Heart left ventricle (tissue), 16 donors: Measurements from ENCODE around the gene AFG3L2. TPM values are rescaled to one million over a fixed set of nuclear protein-coding genes. Genes with fewer than 3 reads are reported as not detected.
A peak's percentile ranks its signal among the peaks of the same experiment; 100 is the strongest.

ENCODE experiments used
- ATAC-seq, 4 donors: fragments of 200-7000 bp; cut with Tn5 transposase; one replicate each; pipeline ENCODE4 v1.9.1; 2020 to 2022; ENCODE audit warnings: moderate library complexity in 4 of 4, mild to moderate bottlenecking in 3 of 4, moderate number of reproducible peaks in 1 of 4
- DNase-seq, 5 donors: peaks; one replicate each; pipeline ENCODE4 v3.0.0-alpha.2; 2020
- H3K27ac ChIP-seq, 12 donors: fragments of 200-600 bp; sonication (generic) in 4 of 12; one replicate each; pipeline versions ENCODE4 v1.5.0 to v1.8.0; 2016 to 2022; ENCODE audit warnings: mild to moderate bottlenecking in 2 of 12
- H3K27me3 ChIP-seq, 9 donors: fragments of 200-600 bp; sonication (generic) in 2 of 9; one replicate each; pipeline versions ENCODE4 v1.5.1 to v1.8.0; 2016 to 2022; ENCODE audit warnings: mild to moderate bottlenecking in 3 of 9
- H3K36me3 ChIP-seq, 9 donors: fragments of 200-600 bp; sonication (generic) in 2 of 9; one replicate each; pipeline versions ENCODE4 v1.5.0 to v1.8.0; 2018 to 2022; ENCODE audit warnings: mild to moderate bottlenecking in 2 of 9
- H3K4me1 ChIP-seq, 12 donors: fragments of 200-600 bp; sonication (generic) in 4 of 12; one replicate each; pipeline versions ENCODE4 v1.5.0 to v1.8.0; 2016 to 2022; ENCODE audit warnings: mild to moderate bottlenecking in 3 of 12
- H3K4me3 ChIP-seq, 12 donors: fragments of 200-600 bp; sonication (generic) in 4 of 12; one replicate each; pipeline versions ENCODE4 v1.5.0 to v1.8.0; 2017 to 2022; ENCODE audit warnings: mild to moderate bottlenecking in 9 of 12, moderate library complexity in 4 of 12
- H3K9me3 ChIP-seq, 12 donors: fragments of 200-600 bp; sonication (generic) in 4 of 12; one replicate each; pipeline versions ENCODE4 v1.5.0 to v1.8.0; 2016 to 2022; ENCODE audit warnings: mild to moderate bottlenecking in 1 of 12
- POLR2A ChIP-seq, 2 donors: fragments of 450-650 bp; IDR thresholded peaks; one replicate each; pipeline ENCODE4 v1.6.1; 2017; ENCODE audit warnings: antibody characterized with exemption in 2 of 2, mild to moderate bottlenecking in 2 of 2, moderate library complexity in 2 of 2
- WGBS, 4 donors: extraction: QIAGEN DNeasy Blood & Tissue Kit in 2 of 4; methylation state at CpG; one replicate each; pipeline versions ENCODE4 v1.1.5 to v1.1.7; 2013 to 2018; 5-methylcytosine and 5-hydroxymethylcytosine counted together
- intact Hi-C, 10 donors: fragments of 100-400 bp; cut with DNase I; formaldehyde crosslinking; loops; one replicate each; pipeline versions ENCODE4 v1.11.1 to v1.14.2; 2022
- polyA plus RNA-seq, 2 donors: library from polyadenylated mRNA; stranded (reverse); fragments of 200-250 nt; gene quantifications; one replicate each; pipeline ENCODE4 v1.2.3, GENCODE V29; 2013
- total RNA-seq, 9 donors: library from RNA; depleted of rRNA in 2 of 9; stranded (reverse); fragments of >200 nt in 2 of 9; fragmentation: NEBNext Ultra II Directional in 3 of 9; extraction: Animal tissue kit (Norgen Biotek cat#: 25700) in 3 of 9; gene quantifications; one replicate each; pipeline versions ENCODE4 v1.1.0 to v1.2.4, GENCODE V29; 2016 to 2023
- TF ChIP-seq, protein P1 (sequence below), 12 donors: fragments of 200-600 bp; sonication (generic) in 4 of 12; IDR thresholded peaks; one replicate each; pipeline versions ENCODE4 v1.5.0 to v1.8.0; 2018 to 2022; ENCODE audit warnings: antibody characterized with exemption in 12 of 12, mild to moderate bottlenecking in 5 of 12
- donor health status: ischemic (EF 13 %, LVEDD 7.1; RV severe dilation, severe dysfunction).
- donor health status: healthy with polysubstance abuse.
- donor health status: DM: no; HTN: yes; CAD: no.
- donor health status: DM: no; HTN: no; CAD: no.
- donor health status: ischemic (EF 25% LVEDD 6.9; RV normal size, moderate dysfunction).
- donor health status: ischemic (EF 25% LVEDD 5.7; RV mildly dilated, moderate dysfunction).
- donor health status: healthy.
- donor health status: DM: yes; HTN: yes; CAD: no.
- donor health status: ischemic (EF 35%, LVEDD 5.7; RV mildly dilated, moderate dysfunction).
- donor health status: nonischemic (EF 11% LVEDD 7.7; RV severe dilation, severe dysfunction).
- donor health status: DM: yes; HTN: yes; CAD: no.
- donor health status: PGD.
- donor health status: ischemic (EF 29% LVEDD 5.4; RV normal size, mild dysfunction).
- donor health status: nonischemic (EF 23%, LVEDD 6.1; RV moderate dilation, normal function).

AFG3L2 gene
- total and polyA plus RNA-seq, 11 donors: 59.9 to 174 (median 138) TPM

DNA sequence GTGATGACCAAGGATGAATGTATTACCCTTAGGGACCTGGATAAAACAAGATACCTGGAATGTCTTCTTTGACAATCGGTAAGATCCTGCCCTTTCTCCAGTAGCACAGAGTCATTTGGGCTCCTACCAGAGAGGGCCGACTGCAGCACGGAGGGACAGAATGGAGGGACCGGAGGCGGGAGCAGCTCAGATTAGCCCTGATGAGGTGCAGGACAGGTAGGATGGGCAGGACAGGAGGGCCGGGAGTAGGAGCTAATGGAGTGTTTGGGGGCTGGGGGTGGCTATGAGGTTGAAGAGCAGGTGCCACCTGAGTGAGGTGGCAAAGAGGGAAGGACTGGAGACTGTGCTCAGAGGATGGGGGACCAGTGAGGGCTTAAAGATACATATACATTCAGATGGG lies 20.8 kb upstream of the AFG3L2 start:
- intact Hi-C loops: loop anchor here in 4 of 10 donors (5.0 to 10.0 kb wide), 4 partner anchors 60 to 537 kb away; no protein-coding TSS in a partner anchor
- Histone ChIP-seq H3K36me3 (no peaks in the 10 kb centered on the region), H3K4me1 (peaks cover 0 to 6% (median 0%) of the 10 kb centered on the region in 12 donors), H3K27me3 (peaks cover 0 to 12% (median 0%) of the 10 kb centered on the region in 9 donors), H3K27ac (no peak overlapping the region), H3K9me3 (no peaks in the 10 kb centered on the region), H3K4me3 (no peak overlapping the region)
- TF ChIP-seq, protein P1, sequence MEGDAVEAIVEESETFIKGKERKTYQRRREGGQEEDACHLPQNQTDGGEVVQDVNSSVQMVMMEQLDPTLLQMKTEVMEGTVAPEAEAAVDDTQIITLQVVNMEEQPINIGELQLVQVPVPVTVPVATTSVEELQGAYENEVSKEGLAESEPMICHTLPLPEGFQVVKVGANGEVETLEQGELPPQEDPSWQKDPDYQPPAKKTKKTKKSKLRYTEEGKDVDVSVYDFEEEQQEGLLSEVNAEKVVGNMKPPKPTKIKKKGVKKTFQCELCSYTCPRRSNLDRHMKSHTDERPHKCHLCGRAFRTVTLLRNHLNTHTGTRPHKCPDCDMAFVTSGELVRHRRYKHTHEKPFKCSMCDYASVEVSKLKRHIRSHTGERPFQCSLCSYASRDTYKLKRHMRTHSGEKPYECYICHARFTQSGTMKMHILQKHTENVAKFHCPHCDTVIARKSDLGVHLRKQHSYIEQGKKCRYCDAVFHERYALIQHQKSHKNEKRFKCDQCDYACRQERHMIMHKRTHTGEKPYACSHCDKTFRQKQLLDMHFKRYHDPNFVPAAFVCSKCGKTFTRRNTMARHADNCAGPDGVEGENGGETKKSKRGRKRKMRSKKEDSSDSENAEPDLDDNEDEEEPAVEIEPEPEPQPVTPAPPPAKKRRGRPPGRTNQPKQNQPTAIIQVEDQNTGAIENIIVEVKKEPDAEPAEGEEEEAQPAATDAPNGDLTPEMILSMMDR (IDR thresholded peaks at IDR 0.05): no peak
- TF ChIP-seq POLR2A (IDR thresholded peaks at IDR 0.05): no peak
- DNase-seq (no peak), ATAC-seq (no peak)
- 83 to 93% (median 88%) methylated on average over 6 of the region's 6 CpGs for WGBS, 4 donors

DNA sequence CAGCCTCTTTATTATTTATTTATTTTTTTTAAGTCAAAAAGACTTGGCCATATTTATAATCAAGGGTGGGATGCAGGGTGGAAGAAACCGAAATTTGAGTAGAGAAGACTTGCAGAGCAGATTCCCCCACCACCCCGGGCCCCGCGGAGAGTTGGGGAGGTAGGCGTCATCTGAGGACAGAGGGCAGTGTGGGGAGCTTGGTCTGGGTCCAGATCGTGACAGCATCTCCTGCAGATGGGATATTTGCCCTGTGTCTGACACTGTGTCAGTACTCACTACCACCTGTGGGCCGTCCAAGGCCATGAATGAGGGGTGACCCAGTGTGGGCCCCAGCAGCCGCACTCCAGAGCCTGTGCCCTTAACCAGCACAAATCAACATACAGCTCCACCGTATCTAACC lies 20.2 kb upstream of the AFG3L2 start:
- Histone ChIP-seq H3K9me3 (no peaks in the 10 kb centered on the region), H3K4me1 (peaks cover 0 to 6% (median 0%) of the 10 kb centered on the region in 12 donors), H3K4me3 (no peak overlapping the region), H3K27ac (no peak overlapping the region), H3K27me3 (peaks cover 0 to 12% (median 0%) of the 10 kb centered on the region in 9 donors), H3K36me3 (no peaks in the 10 kb centered on the region)
- ATAC-seq (no peak), DNase-seq (no peak)
- 91 to 92% (median 92%) methylated on average over 9 of the region's 9 CpGs for WGBS, 4 donors
- TF ChIP-seq, protein P1 (IDR thresholded peaks at IDR 0.05): no peak
- TF ChIP-seq POLR2A (IDR thresholded peaks at IDR 0.05): no peak
- intact Hi-C loops: loop anchor here in 4 of 10 donors (5.0 to 10.0 kb wide), 4 partner anchors 60 to 538 kb away; no protein-coding TSS in a partner anchor

DNA sequence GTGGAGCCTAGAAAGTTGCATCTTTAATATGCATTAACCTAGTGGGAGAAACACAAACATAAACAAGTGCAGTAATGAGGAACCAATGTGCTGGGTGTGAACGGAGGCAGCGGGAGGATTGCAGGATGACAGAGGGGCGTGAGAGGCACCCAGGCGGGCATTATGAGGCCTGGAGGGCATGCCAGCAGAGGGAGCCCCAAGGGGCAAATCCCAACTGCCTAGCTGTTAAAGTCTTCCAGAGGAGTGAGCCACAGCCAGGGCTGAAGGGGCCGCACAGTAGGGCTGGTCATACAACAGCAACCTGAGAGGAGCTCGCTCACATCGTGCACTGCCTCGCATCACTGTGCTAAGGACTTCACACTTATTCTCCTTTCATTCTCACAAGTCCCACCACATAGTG lies 17.4 kb upstream of the AFG3L2 start:
- Histone ChIP-seq H3K36me3 (no peaks in the 10 kb centered on the region), H3K9me3 (no peaks in the 10 kb centered on the region), H3K27me3 (peaks cover 0 to 3% (median 0%) of the 10 kb centered on the region in 9 donors), H3K27ac (no peak overlapping the region), H3K4me3 (no peak overlapping the region), H3K4me1 (peaks cover 0 to 6% (median 0%) of the 10 kb centered on the region in 12 donors)
- DNase-seq (no peak), ATAC-seq (peak in 1 of 4 donors; percentile 29)
- no peak for TF ChIP-seq POLR2A (IDR thresholded peaks at IDR 0.05)
- TF ChIP-seq, protein P1 (IDR thresholded peaks at IDR 0.05): peak in 10 of 12 donors; percentile 12 to 38 (median 20)
- 57 to 60% (median 59%) methylated on average over 8 of the region's 8 CpGs for WGBS, 4 donors
- intact Hi-C loops: loop anchor here in 5 of 10 donors (2.0 to 10.0 kb wide), 5 partner anchors 120 to 543 kb away; no protein-coding TSS in a partner anchor

DNA sequence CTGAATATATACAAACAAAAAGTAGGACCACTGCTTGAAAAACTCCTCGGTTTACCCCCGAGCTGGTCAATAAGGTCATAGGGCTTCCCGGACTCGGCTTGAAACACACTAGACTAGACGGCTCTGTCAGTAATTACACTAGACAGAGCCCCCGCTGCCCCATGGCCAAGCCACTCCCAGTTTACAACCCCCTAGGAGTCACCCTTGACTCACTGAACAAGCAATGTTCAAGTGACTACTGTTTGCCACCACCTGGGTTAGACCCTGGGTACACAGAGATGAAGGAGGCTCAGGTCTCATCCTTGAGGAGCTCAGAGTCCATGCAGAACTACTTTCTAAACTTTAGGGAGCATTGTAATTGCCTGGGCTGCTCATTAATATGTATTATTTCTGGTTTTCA lies 17.0 kb upstream of the AFG3L2 start:
- TF ChIP-seq POLR2A (IDR thresholded peaks at IDR 0.05): no peak
- intact Hi-C loops: loop anchor here in 5 of 10 donors (1.0 to 10.0 kb wide), 7 partner anchors 121 to 543 kb away; partner anchors contain the start of gene SPIRE1 (in 1 of the 5)
- H3K4me1 ChIP-seq: peaks cover 0 to 6% (median 0%) of the 10 kb centered on the region in 12 donors

More for the DNA sequence above, 17.0 kb upstream of the AFG3L2 start:
- no peak overlapping the region for H3K27ac ChIP-seq
- 66 to 79% (median 77%) methylated on average over 6 of the region's 6 CpGs for WGBS, 4 donors
- no peak overlapping the region for H3K4me3 ChIP-seq
- H3K36me3 ChIP-seq: no peaks in the 10 kb centered on the region
- no peak for DNase-seq
- H3K27me3 ChIP-seq: no peaks in the 10 kb centered on the region
- H3K9me3 ChIP-seq: no peaks in the 10 kb centered on the region
- ATAC-seq: no peak
